ENCODE data around the gene CCDC146. TPM values are rescaled to one million over a fixed set of nuclear protein-coding genes. Genes with fewer than 3 reads are reported as not detected.

The CCDC146 gene
- total RNA-seq, 1 donor from 2014 or later = 5.6 TPM

DNA sequence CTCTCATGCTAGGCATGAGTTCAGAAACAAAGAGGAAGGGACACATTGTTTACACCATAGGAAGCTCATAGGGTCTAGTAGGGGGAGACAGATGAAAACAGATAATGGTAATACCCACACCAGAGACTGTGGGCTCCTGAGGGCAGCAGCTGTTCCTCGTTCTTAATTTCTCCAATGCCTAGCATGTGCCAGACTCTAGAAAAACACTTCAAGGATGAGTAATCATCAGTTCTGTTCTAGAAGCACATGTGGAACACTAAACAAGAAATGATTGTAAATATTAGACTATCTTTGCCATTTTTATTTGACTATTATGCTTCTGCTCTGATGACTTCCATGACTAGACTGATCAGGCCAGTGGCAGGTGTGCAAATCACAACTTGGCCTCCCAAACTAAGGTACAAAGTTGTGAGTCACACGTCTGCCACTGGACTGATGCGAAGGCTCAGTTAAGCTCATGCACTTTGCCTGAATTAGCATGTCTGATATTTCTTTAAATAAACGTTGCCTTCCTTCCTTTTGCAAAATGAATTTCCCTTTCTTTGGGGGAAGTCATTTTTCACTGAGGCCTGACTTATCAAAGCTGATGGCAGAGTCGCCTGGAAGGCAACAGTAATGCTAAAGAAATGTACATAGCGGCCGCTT is 166.4 kb downstream of the CCDC146 start:
- Histone ChIP-seq H3K27me3 (ENCODE audit: control insufficient read depth, insufficient read depth, low read length) (no peaks in the 10 kb centered on the region), H3K4me3 (ENCODE audit: low read depth, low read length) (no peak overlapping the region), H3K36me3 (ENCODE audit: control insufficient read depth, insufficient read depth, low read length) (no peaks in the 10 kb centered on the region)
- no peak for DNase-seq (ENCODE audit: low read depth)
- TF ChIP-seq, protein P1, sequence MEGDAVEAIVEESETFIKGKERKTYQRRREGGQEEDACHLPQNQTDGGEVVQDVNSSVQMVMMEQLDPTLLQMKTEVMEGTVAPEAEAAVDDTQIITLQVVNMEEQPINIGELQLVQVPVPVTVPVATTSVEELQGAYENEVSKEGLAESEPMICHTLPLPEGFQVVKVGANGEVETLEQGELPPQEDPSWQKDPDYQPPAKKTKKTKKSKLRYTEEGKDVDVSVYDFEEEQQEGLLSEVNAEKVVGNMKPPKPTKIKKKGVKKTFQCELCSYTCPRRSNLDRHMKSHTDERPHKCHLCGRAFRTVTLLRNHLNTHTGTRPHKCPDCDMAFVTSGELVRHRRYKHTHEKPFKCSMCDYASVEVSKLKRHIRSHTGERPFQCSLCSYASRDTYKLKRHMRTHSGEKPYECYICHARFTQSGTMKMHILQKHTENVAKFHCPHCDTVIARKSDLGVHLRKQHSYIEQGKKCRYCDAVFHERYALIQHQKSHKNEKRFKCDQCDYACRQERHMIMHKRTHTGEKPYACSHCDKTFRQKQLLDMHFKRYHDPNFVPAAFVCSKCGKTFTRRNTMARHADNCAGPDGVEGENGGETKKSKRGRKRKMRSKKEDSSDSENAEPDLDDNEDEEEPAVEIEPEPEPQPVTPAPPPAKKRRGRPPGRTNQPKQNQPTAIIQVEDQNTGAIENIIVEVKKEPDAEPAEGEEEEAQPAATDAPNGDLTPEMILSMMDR (IDR thresholded peaks at IDR 0.05; ENCODE audit: insufficient read depth, low read length, poor library complexity, severe bottlenecking) = no peak

DNA sequence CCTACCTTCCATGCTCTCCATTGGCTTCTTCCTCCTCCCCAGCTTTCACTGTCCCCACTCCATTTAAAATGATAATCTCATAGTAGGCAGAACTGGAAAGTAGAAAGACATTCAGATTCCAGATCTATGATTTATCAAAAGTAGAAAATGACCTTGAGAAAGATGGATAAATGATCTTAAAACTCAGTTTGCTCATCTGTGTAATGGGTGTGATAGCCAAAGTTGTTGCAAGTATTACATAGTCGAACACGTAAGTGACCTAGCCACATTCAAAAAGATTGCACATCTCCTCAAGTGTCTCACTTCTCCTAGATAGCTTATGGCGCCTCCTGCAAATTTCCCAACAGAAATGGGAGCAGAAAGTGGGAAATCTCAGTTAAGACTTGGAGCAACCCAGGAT is 167.0 kb downstream of the CCDC146 start:
- Histone ChIP-seq H3K4me3 (ENCODE audit: low read depth, low read length) (no peak overlapping the region), H3K36me3 (ENCODE audit: control insufficient read depth, insufficient read depth, low read length) (no peaks in the 10 kb centered on the region), H3K27me3 (ENCODE audit: control insufficient read depth, insufficient read depth, low read length) (no peaks in the 10 kb centered on the region)
- no peak for DNase-seq (ENCODE audit: low read depth)
- TF ChIP-seq, protein P1 (IDR thresholded peaks at IDR 0.05; ENCODE audit: insufficient read depth, low read length, poor library complexity, severe bottlenecking) = no peak

DNA sequence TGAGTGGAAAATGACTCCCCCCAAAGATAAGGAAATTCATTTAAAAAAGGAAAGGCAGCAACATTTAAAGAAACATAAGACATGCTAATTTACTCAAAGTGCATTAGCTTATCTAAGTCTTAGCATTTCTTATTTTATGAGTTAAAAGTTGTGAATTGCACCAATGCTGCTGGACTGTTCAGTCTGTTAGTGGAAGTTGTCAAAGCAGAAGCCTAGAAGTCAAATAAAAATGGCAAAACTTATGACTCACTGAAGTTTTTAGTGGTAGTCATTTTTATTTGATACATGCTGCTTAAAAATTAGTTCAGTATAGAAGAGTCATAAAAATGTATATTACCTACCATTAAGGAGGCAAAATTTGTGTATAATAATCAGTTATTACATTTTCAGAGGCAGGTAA is 168.0 kb downstream of the CCDC146 start:
- Histone ChIP-seq H3K27me3 (ENCODE audit: control insufficient read depth, insufficient read depth, low read length) (no peaks in the 10 kb centered on the region), H3K36me3 (ENCODE audit: control insufficient read depth, insufficient read depth, low read length) (no peaks in the 10 kb centered on the region), H3K4me3 (ENCODE audit: low read depth, low read length) (no peak overlapping the region)
- TF ChIP-seq, protein P1 (IDR thresholded peaks at IDR 0.05; ENCODE audit: insufficient read depth, low read length, poor library complexity, severe bottlenecking) = no peak
- DNase-seq (ENCODE audit: low read depth) = no peak

DNA sequence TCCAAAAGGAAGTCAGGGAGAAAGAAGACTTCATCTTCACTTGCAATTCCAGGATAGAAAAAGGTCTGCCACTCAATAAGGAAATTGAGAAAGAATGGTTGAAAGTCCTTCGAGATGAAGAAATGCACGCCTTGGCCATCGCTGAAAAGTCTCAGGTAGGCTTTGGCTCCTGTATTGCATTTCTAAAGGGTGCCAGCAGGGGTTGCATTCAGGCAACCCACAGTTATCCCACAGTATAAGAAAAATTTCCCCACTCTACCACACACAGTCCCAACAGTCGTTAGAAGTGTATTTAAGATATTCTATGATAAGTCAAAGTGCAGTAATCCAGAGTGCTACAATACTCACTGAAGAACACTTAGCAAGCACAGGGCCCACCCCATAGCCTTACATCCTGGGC is 170.6 kb downstream of the CCDC146 start:
- TF ChIP-seq, protein P1 (IDR thresholded peaks at IDR 0.05; ENCODE audit: insufficient read depth, low read length, poor library complexity, severe bottlenecking) = no peak

DNA sequence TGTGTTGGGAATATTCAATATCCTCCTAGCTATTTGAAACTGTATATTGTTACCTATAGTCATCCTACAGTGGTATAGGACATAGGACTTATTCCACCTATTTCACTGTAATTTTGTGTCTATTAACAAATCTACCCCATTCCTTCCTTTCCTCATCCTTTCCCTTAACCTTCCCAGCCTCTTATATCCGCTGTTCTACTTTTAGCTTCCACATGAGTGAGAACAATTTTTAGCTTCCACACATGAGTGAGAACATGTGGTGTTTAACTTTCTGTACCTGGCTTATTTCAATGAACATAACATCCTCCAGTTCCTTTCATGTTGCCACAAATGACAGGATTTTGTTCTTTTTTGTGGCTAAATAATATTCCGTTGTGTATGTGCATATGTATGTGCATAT is 173.1 kb downstream of the CCDC146 start:
- Histone ChIP-seq H3K4me3 (ENCODE audit: low read depth, low read length) (no peak overlapping the region), H3K27me3 (ENCODE audit: control insufficient read depth, insufficient read depth, low read length) (no peaks in the 10 kb centered on the region), H3K36me3 (ENCODE audit: control insufficient read depth, insufficient read depth, low read length) (no peaks in the 10 kb centered on the region)
- DNase-seq (ENCODE audit: low read depth) = no peak
- TF ChIP-seq, protein P1 (IDR thresholded peaks at IDR 0.05; ENCODE audit: insufficient read depth, low read length, poor library complexity, severe bottlenecking) = no peak

More for the DNA sequence above, 170.6 kb downstream of the CCDC146 start:
- Histone ChIP-seq H3K27me3 (ENCODE audit: control insufficient read depth, insufficient read depth, low read length) (no peaks in the 10 kb centered on the region), H3K4me3 (ENCODE audit: low read depth, low read length) (no peak overlapping the region), H3K36me3 (ENCODE audit: control insufficient read depth, insufficient read depth, low read length) (no peaks in the 10 kb centered on the region)
- no peak for DNase-seq (ENCODE audit: low read depth)
